Astrocyte of the spinal cord (primary cell): ENCODE results near the gene CLIP1.

Experiments
- DNase-seq: peaks from one replicate; pipeline ENCODE4 v3.0.0; 2011; ENCODE audit warnings: low read depth, low spot score
- H3K4me3 ChIP-seq: 2 replicates; pipeline ENCODE4 v1.5.1; 2011; ENCODE audit warnings: low read depth, mild to moderate bottlenecking, low read length, moderate library complexity
- CTCF ChIP-seq: IDR thresholded peaks from 2 replicates; pipeline ENCODE4 v1.5.1; 2012; ENCODE audit warnings: low read depth, mild to moderate bottlenecking, low read length, inconsistent platforms
- in situ Hi-C: cut with HindIII; loops from 2 replicates; pipeline ENCODE4 v1.10.0; 2017; ENCODE audit warnings: low sequenced_read_pairs

Gene CLIP1

GRCh38 chr12:122309564-122310121, 112.8 kb downstream of the CLIP1 start:
- TF ChIP-seq CTCF, result no peak
- no peak overlapping the region for H3K4me3 ChIP-seq
- in situ Hi-C loops, result no loop called here
- no peak for DNase-seq

DNA sequence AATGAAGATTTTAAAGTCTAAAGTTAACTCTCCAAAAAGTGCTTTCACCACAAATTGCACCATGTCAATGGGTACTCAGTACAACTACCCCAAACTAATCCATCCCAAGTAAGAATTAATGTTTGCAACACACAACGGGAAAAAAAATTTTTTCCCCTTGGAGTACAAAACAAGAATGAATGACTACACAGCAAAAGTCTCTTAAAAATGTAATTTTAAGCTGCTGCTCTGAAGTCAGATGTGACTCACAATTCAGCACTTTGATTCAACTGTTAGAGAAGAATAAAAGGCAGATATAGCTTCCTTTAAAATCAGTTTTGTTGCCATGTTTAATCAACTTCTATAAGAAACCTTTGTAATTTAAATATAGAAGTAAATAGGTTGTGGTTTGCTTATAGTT, 113.7 kb downstream of the CLIP1 start:
- H3K4me3 ChIP-seq, result no peak overlapping the region
- in situ Hi-C loops, result no loop called here
- DNase-seq, result peak; percentile 22
- TF ChIP-seq CTCF, result no peak

- TF ChIP-seq CTCF, result no peak
- in situ Hi-C loops, result no loop called here
- DNase-seq, result no peak
- no peak overlapping the region for H3K4me3 ChIP-seq
These were observed 116.1 kb downstream of the CLIP1 start for GRCh38 chr12:122306407-122306806.

- TF ChIP-seq CTCF, result no peak
- DNase-seq, result no peak
- H3K4me3 ChIP-seq, result no peak overlapping the region
- in situ Hi-C loops, result no loop called here
These were observed 117.5 kb downstream of the CLIP1 start for GRCh38 chr12:122304924-122305323.

GRCh38 chr12:122303068-122303467, 119.4 kb downstream of the CLIP1 start:
- no peak for DNase-seq
- in situ Hi-C loops, result no loop called here
- H3K4me3 ChIP-seq, result no peak overlapping the region
- TF ChIP-seq CTCF, result no peak

GRCh38 chr12:122298071-122298748, 124.3 kb downstream of the CLIP1 start:
- H3K4me3 ChIP-seq, result no peak overlapping the region
- DNase-seq, result no peak
- in situ Hi-C loops, result no loop called here
- TF ChIP-seq CTCF, result no peak
